H1 (cell line): ENCODE results near the gene OBP2B. TPM values are rescaled to one million over a fixed set of nuclear protein-coding genes. Genes with fewer than 3 reads are reported as not detected.

ENCODE experiments used
- CHD7 ChIP-seq: fragments of 300-600 bp; sonication (generic); IDR thresholded peaks from 2 replicates; pipeline ENCODE4 v1.7.1; 2012; ENCODE audit warnings: low read length, moderate library complexity, mild to moderate bottlenecking, inconsistent platforms; ENCODE audit not compliant: insufficient replicate concordance
- polyA plus RNA-seq, 7 experiments: library from polyadenylated mRNA; depleted of rRNA in 3 of 7; stranded (reverse) in 5 of 7; unstranded in 2 of 7; fragments of >200 nt in 5 of 7; fragments of 200-250 nt in 2 of 7; gene quantifications; 1 replicate in 5 of 7; 2 replicates in 1 of 7; 4 replicates in 1 of 7; pipeline versions ENCODE4 v1.2.1 to v1.2.3, GENCODE V29; 2011 to 2013; ENCODE audit warnings: missing spikeins in 2 of 7, mixed read lengths in 2 of 7
- total RNA-seq: library from RNA; stranded (reverse); fragmentation: NEBNext Ultra II Directional; extraction: Animal tissue kit (Norgen Biotek cat#: 25700); gene quantifications from 2 replicates; pipeline ENCODE4 v1.2.1, GENCODE V29; 2021

The OBP2B gene
- total and polyA plus RNA-seq, 2 of the 8 experiments (the other 6 are each of a cell fraction or from before 2014, with no cell fraction given), result not detected

GRCh38 chr9:133227242-133227860 is 18.3 kb upstream of the OBP2B start (continued):
- no peak for TF ChIP-seq CHD7
